Retinal pigment epithelial cell (primary cell): Measurements from ENCODE around the gene GYS1.

ENCODE experiments used
- DNase-seq: peaks from one replicate; pipeline ENCODE4 v3.0.0-alpha.2; 2010; ENCODE audit warnings: low read depth
- H3K4me3 ChIP-seq: 2 replicates; pipeline ENCODE4 v1.5.1; 2011; ENCODE audit warnings: mild to moderate bottlenecking, low read length, control low read depth, moderate library complexity
- TF ChIP-seq, protein P1 (sequence below): conservative IDR thresholded peaks from 2 replicates; pipeline ENCODE4 v1.5.1; 2011; ENCODE audit warnings: low read depth, low read length, control low read depth, inconsistent platforms

GYS1 gene

DNA sequence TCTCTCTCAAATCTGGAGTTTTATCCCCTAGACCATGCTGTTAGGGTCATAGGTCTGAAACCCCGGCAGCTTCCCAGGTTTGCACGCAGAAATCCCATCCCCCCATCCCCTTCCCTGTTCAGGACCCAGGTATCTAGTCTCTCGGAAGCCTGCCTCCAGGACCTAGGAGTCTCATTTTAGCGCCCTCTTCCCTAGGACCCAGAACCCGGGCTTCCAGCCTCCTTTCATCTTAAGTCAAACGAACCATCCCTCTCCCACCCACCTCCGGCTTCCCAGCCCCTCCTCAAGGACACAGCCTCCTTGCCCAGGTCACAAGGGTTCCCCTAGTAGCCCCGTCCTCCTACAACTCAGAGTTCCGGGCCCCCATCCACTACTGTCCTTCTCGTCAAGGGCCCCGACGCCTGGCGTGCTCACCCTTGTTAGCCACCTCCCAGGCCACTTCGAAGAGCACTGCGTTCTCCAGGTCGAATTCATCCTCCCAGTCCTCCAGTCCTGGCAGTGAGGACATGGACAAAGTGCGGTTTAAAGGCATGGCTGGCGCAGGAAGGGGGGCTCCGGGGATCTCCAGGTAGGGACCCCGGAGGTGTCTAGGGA, 431 bp downstream of the GYS1 start:
- H3K4me3 ChIP-seq, result peak overlapping the region; percentile 66
- TF ChIP-seq, protein P1, sequence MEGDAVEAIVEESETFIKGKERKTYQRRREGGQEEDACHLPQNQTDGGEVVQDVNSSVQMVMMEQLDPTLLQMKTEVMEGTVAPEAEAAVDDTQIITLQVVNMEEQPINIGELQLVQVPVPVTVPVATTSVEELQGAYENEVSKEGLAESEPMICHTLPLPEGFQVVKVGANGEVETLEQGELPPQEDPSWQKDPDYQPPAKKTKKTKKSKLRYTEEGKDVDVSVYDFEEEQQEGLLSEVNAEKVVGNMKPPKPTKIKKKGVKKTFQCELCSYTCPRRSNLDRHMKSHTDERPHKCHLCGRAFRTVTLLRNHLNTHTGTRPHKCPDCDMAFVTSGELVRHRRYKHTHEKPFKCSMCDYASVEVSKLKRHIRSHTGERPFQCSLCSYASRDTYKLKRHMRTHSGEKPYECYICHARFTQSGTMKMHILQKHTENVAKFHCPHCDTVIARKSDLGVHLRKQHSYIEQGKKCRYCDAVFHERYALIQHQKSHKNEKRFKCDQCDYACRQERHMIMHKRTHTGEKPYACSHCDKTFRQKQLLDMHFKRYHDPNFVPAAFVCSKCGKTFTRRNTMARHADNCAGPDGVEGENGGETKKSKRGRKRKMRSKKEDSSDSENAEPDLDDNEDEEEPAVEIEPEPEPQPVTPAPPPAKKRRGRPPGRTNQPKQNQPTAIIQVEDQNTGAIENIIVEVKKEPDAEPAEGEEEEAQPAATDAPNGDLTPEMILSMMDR, result no peak
- DNase-seq, result no peak

DNA sequence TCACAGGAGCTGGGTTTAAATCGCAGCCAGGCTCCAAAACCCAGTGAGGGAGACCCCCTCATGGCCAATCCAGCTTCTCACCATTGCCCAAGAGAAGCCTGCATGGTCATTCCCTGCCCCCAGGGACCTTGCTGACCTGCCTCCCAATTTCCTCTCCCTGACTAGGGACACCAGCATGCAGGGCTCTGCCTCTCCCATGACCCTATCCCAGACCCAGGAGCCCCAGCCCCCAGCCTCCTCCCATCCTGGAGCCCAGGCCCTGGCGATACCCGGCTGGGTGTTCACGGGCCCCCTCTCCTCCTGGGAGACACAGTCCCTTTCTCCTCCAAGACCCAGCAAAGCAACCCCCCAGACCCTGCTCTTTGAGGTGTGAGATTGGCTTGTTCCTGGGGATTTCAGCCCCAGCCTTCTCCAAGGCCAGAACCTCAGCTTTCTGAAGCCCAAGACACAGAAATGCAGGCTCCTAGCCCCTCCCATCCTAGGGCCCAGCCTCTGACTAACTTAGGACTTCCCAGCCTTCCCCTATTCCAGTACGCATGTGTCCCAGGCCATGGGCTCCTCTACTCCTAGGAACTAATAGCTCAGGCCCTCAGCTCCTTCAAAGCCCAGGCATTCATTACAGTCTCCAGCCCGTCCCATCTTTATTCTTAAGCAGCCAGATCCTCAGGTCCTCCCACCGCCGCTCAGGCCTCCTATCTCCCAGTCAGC, 1.1 kb downstream of the GYS1 start:
- H3K4me3 ChIP-seq, result peak overlapping the region; percentile 66
- peak; percentile 41 for DNase-seq
- TF ChIP-seq, protein P1, result no peak

DNA sequence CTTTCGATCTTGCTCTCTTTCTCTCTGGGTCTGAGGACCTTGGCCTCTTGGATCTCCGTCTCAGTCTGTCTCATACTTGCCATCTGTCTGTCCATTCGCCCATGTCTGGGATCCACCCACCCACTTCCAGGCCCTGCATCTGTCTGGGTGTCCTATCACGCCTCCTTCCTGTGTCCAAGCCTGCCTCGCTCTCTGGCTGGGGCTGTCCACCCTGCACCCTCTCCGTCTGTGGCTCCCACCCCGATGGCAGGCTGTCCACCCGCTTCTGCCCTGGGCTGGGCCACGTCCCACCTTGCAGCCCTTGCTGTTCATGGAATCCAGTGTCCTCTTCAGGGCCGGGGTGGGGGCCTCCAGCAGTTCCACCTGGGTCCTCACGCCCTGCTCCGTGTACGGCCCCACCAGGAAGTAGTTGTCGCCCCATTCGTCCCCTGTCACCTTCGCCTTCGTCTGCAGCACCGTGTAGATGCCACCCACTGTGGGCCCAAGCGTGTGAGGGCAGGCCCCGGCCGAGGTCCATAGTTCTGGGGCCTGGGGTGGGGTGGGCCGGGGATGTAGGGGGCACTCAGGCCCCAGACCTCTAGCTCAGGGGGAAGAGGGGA, 2.0 kb downstream of the GYS1 start:
- no peak for DNase-seq
- TF ChIP-seq, protein P1, result no peak
- H3K4me3 ChIP-seq, result no peak overlapping the region

DNA sequence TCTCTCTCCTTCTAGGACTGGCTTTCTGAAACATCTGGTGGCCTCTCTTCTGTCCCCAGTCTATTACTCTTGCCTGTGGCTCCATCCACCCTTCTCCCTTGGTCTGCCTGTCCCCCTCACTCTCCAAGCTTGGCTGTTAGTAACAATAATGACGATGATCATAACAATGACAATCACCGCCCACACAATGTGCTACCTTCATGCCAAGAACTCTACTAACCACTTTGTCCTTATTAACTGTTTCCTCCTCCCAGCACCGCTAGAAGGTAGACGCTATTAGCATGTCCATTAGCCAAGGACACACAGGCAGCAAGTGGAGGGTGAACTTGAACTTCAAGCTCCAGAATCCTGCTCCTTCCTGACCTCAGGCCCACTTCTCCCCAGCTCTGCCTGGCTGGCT, 2.7 kb downstream of the GYS1 start:
- DNase-seq, result no peak
- no peak overlapping the region for H3K4me3 ChIP-seq
- TF ChIP-seq, protein P1, result no peak

DNA sequence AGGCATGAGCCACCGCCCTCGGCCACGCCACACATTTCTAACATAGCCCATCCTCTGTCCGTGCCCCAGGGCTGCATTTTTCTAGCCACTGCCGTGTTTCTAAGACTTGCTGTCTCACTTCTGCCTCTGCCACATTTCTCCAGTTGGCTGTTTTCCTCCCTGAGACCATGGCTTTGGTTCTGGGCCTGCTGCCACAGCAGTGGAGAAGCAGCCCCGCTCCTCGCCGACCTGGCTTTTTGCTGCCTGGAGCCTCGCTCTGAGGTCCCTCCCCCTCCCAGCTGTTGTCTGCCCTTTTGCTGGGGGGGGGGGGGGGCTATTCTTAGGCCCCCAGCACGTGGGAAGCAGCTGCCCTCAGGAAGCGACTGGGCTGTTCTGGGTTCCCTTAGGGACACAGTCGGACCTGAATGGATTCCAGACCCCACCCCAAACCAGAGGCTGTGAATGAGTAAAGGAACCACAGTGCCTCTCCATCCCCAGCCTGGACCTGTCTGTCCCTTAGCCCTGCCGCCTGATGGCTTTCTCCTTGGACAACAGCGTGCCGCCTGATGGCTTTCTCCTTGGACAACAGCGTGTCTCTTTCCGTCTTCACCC, 3.3 kb downstream of the GYS1 start:
- no peak for DNase-seq
- TF ChIP-seq, protein P1, result no peak
- no peak overlapping the region for H3K4me3 ChIP-seq

DNA sequence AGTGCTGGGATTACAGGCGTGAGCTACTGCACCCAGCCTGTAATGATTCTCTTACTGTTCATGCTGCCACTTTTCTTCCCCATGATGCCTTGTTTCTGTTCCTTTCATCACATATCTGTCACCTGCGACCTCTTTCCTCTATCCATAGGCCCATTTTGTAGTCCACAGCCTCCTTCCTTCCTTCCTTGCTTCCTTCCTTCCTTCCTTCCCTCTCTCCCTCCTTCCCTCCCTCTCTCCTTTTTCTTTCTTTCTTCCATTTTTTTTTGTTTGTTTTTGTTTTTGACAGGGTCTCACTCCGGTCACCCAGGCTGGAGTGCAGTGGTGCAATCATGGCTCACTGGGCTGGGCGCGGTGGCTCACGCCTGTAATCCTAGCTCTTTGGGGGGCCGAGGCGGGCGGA, 4.2 kb downstream of the GYS1 start:
- TF ChIP-seq, protein P1, result no peak
- H3K4me3 ChIP-seq, result no peak overlapping the region
- DNase-seq, result no peak
